Limb (tissue), 2 donors: ENCODE results near the gene OR9A4.
"Not testable (repeated sequence)": the region's sequence is repeated elsewhere in the genome, so short reads cannot be mapped to it uniquely, and the experiment has no call there.

Experiments used
- DNase-seq, 2 donors: peaks; one replicate each; pipeline ENCODE4 v3.0.0-alpha.2; 2016; ENCODE audit errors: extremely low spot score in 2 of 2

OR9A4 gene, protein sequence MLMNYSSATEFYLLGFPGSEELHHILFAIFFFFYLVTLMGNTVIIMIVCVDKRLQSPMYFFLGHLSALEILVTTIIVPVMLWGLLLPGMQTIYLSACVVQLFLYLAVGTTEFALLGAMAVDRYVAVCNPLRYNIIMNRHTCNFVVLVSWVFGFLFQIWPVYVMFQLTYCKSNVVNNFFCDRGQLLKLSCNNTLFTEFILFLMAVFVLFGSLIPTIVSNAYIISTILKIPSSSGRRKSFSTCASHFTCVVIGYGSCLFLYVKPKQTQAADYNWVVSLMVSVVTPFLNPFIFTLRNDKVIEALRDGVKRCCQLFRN

DNA sequence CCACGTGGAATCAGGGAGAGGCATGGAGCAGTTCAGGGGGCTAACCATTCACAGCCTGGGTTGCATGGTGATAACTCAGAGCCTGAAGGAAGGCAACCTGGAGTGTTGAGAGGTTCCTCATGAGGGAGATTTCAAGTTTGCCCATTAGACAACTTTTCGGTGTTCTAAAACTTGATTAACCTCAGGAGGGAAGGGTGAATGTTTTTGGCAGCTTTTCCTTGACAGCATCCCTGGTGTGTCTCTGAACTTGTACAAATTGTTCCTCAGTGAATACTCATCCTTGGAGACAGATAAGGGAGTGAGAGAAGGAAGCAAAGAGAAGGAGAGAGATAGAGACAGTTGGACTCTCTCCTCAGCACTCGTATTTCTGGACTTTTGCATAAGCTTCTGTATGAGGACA is at the start of gene OR9A4:
OR9A4 (plus strand) TSS at position 301 of the 400 bp plus-strand sequence. CDS start 2,477 bp downstream, outside the sequence.
- no peak for DNase-seq

DNA sequence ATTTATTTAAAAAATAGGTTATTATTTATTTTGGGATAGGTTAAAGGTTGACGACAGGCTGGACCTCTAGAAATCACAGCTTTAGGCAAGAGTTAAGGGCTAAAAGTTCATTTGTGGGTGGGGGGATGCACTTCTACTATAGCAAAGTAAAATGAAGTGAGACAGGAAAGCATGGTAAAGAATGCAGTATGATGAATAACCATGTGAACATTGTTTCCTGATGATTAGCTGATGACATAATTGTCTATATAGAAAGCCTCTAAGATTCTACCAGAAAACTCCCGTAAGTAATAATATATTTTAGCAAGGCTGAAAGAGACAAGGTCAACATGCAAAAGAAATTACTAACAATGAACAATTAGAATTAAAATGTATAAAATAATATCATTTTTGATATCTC is 49.2 kb upstream of the OR9A4 start:
- no peak for DNase-seq

DNA sequence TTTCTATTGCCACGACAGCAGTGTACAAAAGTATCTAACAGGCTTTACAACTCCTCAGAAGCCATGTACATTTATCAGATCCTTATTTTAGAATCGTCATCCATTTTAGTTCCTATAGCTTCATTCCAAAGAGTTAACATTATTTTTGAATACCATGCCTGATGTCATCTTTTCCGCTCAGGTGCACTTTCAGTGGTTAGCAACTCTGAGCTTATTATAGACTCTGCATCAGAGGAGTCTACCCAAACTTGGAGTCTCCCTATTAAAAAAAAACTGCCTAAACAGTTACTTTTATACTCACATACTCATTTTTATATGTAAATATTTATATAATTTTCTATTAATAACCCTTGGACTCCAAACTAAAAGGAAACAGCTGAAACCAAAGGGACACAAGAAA is 43.3 kb upstream of the OR9A4 start:
- no peak for DNase-seq

DNA sequence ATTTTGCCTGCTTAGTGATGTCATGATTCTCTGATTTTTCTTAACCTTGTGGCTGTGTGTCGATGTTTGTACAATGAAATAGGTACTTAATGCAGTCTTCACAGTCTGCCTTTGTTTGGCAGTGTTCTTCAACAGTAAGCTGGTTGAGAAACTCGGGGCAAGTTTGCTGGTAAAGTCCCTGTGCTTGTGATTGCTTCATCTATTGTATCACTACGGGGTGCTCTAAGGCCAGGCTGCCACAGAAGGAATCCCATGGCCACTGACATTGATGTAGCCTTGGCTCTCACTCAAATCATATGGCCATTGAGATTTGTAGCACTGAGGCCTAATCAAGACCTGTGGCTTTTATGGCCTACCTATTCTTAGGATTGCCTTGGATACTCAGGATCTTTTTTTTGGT is 41.4 kb upstream of the OR9A4 start:
- no peak for DNase-seq

DNA sequence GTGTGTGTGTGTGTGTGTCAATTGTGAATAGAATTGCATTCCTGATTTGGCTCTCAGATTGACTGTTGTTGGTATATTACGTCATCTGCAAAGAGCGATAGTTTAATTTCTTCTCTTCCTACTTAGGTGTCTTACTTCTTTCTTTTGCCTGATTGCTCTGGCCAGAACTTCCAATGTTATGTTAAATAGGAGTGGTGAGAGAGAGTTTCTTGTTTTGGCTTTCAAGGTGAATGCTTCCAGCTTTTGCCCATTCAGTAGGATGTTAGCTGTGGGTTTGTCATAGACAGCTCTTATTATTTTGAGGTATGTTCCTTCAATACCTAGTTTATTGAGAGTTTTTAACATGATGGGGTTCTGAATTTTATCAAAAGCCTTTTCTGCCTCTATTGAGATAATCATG is 40.7 kb upstream of the OR9A4 start:
- no peak for DNase-seq

DNA sequence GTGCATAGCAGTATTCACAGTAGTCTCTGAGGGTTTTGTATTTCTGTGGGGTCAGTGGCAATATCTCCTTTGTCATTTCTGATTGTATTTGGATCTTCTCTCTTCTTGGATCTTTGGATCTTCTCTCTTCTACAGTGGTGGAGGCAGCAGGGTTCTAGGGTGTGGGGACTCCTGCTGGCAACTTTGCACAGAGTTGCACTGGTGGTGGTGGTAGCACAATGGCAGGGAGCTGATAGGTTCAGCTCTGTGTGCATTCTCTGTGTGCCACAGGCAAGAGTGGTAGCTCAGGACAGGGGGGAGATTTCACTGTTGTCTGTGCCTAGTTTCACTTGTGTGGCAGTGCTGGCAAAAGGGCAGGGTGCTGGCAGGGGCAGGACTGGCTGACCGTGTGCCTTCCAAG is 39.8 kb upstream of the OR9A4 start:
- DNase-seq = no peak

DNA sequence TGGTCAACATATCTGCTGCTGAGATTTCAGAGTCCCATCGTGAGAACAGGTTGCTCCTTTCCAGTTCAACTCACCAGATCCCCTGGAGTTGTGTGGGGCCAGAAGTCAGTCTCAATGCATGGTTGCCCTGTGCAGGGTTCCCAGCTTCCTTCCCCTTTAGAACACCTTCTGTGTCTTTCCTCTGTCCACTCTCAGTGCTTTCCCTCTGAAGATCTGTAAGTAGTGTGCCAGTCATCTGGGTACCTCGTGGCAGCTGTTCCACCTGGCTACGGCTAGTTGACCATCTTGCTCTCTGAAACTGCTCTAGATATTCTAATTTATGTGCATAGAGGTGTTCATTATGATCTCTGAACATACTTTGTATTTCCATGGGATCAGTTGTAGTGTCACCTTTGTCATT is 38.8 kb upstream of the OR9A4 start:
- no peak for DNase-seq

DNA sequence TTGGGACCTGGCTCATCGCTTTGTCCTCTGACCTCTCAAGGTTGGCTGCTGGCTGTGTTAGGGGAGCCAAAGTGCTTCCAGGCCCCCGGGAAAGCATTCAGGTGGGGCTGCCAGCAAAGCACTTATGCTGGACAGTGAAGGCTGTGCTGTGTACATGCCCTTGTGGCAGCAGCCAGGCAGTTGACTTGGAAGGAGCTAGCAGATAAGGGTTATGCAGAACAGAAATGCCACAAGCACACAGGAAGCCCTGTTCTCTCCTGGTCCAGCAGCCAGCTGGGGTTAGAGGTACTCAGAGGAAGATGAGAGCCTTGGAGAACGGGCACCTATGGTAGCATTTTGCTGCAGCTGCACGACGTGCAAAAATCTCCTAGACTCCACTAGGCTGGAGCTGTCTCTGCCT is 35.2 kb upstream of the OR9A4 start:
- no peak for DNase-seq

DNA sequence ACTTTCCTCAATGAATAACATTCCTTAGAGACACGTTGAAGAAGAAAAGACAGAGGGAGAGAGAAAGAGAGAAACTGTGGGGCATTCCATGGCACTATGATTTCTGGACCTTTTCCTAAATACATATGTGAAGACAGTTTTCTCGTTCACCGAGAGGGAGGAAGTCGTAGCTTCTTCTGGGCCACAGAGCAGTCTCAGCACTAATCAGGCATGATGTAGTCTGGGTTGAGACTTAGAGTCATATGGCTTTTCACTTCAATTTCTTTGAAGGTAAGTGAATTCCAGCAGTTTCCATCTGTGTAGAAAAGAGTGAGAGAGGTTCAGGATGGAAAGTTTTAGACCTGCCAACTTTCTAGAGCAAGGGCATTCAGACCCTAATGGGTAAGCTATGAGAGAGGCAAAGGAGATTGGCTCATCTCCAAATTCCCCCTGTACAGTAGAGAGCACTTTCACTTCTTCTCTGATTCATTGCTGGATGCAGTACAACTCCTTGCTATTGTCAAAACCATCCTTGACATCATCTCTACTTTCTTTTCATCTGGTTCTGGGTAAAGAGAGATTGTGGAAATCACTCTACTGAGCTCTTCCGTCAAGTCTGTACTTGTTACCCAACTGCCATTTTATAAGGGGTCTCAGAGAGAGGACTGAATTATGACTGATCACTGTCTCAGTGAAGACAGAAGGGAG is 31.5 kb upstream of the OR9A4 start:
- DNase-seq = no peak

DNA sequence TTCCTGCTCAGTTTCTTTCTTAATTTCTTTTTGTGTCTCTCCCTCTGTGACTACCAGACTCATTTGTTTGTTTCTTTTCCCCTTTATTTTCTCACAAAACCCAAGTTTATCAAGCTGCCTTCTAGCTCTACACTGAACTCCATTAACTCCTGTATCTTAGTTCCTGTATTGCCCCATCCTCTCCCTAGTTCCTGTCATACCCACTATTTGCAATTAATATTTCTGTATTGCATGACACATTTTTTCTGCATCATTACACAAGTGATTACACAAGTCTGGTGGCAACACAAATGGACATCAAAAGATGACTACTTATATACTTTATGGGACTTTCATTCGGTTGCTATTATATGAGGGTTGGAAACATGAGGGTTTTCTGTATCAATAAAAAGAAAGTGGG is 26.9 kb upstream of the OR9A4 start:
- no peak for DNase-seq

DNA sequence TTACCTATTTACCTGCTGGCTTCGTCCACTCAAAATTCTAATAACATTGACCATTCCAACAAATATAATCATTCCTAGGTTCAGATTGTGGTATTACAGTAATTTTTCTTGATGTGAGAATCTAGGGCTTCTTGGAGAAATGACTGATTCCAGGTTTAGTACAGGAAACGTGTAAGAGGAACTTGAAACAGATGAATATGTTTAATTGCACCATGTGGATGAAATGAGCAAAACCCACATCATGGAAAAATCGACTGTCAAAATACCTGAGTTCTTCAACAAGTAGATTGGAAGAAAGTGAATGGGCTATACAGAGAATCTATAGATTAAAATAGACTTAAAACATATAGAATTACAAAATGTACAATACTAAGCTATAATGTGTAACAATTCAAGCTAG is 24.9 kb upstream of the OR9A4 start:
- DNase-seq = no peak

DNA sequence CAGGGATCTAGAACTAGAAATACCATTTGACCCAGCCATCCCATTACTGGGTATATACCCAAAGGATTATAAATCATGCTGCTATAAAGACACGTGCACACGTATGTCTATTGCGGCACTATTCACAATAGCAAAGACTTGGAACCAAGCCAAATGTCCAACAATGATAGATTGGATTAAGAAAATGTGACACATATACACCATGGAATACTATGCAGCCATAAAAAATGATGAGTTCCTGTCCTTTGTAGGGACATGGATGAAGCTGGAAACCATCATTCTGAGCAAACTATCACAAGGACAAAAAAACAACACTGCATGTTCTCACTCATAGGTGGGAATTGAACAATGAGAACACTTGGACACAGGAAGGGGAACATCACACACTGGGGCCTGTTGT is 16.8 kb upstream of the OR9A4 start:
- DNase-seq = not testable (repeated sequence)

DNA sequence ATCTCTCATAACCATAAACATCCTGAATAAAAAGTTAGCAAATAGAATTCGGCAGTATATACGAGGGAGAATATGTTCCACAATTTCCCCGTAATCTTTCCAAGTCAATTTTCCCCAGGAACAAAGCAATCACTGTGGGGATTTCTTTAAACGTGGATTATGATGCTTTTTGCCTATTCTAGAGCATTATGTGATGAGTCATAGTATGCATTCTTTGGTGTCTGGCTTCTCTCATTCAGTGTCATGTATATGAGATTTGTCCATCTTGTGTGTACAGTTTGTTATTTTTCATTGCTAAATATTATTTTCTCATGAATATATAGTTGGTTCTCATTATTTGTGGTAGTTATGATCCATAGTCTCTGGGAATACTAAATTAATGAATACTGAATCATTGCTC is 9.9 kb upstream of the OR9A4 start:
- no peak for DNase-seq

DNA sequence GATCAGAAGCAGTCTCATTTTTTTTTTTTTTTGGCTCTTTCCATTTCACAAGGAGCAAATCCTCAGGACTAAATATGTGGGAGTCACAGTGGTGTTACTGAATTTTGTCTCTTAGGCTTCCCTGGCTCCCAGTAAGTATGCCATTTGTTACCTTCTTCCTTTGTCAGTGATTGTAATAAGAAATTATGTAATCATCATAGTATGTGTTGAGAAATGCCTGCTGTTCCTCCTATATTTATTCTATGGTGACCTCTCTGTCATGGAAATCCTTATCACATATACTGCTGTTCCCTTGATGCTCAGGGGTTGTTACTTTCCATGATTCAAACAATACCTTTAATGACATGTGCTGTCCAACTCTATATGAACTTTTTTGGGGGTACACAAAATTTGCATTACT is 4.8 kb upstream of the OR9A4 start:
- no peak for DNase-seq

DNA sequence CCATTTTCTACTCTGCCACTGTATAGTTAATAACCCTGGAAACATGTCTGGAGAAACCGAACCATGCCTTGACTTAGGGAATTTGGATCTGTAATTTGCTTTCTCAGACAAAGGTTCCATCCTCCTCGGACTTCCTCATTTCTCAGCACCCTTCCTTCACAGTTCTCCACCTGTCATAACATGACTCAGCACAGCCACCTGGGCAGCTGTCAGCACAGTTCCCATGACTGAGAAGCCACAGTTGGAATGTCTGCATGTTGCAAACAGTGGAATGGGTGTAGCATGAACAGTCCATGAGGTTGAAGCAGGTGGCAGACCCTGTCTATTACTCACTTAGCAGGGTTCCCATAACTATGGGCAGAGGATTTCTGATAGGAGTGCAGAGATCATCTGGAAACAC is 634 bp upstream of the OR9A4 start:
- no peak for DNase-seq

DNA sequence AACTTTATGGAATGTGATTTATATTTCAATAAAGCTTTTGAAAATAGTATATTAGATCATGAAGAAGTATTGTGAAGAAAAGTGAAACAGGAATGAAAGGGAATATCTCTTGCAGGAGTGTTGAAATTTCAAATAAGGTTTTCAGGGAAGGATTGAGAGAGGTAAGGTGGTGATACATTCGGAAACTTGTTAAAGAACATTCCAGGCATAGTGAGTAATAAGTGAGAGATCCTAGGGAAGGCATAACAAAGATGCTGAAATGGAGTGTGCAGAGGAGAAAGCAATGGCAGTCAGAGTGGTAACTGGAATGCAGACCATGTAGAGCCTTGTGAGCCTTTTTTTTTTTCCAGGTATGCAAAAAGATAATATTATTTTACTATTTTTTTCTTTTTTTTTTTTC is 4.1 kb downstream of the OR9A4 start:
- DNase-seq = no peak

DNA sequence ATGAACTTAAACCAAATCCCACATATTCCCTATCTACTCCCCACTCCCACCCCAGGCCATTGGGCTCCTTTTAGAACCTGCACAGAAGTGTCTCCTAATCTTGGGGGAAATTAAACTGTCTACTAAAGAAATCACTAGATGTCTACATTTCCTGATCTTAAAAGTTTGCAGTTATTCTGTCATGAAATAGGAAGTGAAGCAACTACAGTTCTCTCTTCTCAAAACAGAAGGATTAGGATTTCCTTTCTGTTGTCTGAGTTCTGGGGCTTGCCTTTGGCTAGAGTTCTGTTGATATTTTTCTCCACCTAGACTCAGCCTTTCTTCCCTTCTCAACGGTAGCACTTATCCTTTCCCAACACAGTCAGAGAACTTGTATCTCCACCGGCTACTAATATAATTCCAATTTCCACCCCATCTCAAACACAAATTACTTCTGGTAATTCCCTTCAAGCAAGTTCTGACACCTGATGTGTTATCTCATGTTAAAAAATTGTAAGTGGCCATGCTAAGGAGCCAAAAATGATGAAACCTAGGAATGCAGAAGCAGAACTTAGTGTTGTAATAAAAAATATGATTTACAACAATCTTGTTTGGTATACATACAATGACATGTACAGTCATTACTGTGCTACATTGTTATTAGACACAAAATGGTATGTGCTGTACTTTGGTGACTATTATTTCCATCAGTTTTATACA is 12.1 kb downstream of the OR9A4 start:
- no peak for DNase-seq

DNA sequence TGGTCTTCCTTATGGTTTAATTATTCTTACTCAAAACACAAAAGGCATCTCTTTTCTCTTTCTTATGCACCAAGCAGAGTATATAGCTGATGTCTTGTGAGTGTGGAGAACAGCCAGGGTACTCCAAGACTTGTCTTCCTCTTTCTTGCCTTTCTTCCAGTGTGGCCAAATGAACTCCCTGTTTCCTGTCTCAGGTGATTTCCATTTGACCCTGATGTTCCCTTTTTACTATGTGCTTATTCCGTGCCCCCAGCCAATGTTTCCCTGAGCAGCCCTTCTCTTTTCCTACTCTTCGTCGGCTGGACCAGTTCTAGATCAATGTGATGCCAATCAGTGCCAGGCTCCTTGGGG is 12.6 kb downstream of the OR9A4 start:
- DNase-seq = no peak

DNA sequence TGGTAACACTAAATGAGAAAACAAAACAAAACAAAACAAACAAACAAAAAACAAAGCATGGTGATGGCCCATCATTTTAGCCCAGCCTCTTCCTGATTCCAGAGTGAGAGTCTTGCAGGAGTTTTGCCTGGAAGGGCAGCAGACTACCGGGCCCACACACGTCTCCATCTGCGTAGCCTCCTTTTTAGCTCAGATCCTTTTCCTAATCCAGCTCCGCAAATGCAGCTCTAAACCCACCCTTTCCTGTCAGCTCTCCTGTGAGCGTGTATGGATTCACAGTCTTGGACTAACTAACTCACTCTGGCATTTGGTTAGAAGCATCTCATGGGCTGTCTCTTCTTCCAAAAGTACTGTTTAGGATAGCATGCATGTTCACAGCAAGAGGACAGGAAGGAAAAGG is 14.0 kb downstream of the OR9A4 start:
- DNase-seq = no peak

DNA sequence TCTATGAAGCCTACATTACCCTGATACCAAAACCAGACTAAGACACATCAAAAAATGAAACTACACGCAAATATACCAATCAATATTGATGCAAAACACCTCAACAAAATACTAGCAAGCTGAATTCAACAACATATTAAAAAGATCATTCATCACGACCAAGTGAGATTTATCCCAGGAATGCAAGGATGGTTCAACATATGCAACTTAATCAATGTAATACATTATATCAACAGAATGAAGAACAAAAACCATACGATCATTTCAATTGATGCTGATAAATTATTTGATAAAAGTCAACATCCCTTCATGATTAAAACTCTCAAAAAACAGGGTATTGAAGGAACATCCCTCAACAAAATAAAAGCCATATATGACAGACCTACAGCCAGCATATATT is 24.9 kb downstream of the OR9A4 start:
- DNase-seq = no peak

DNA sequence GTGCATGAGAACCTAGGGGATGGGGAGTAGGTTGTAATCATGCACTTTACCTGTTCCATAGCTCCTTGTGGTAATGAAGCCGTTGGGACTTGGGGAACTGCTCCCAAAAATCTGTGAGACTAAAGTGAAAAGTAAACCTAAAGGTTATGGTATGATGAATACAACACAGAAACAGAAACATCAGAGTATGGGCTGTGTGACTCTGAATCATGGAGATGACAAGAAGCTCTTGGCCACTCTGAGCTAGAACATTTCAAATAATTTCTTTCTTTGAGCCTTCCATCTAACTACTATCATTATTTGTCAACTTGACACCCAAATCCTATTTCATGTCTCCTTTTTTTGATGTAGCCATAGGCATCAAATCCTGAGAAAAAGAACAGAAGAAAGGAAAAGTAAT is 27.6 kb downstream of the OR9A4 start:
- no peak for DNase-seq

DNA sequence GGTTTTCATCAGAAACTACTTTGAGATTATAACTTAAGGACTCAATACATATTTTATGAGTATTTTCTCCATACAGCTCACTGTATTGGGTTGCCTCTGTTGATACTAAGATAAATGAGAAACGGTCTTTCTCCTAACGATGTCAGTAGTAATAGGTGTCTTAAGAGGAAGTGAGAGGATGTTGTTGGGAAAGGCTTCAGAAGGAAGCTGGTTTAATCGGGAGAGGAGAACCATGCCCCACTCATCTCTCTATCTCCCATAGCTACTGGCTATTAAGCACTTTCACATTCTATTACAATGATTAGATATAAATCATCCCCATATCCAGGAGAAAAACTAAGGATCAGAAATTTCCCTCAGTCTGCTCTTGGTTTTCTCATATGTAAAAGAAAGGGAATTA is 28.6 kb downstream of the OR9A4 start:
- no peak for DNase-seq

DNA sequence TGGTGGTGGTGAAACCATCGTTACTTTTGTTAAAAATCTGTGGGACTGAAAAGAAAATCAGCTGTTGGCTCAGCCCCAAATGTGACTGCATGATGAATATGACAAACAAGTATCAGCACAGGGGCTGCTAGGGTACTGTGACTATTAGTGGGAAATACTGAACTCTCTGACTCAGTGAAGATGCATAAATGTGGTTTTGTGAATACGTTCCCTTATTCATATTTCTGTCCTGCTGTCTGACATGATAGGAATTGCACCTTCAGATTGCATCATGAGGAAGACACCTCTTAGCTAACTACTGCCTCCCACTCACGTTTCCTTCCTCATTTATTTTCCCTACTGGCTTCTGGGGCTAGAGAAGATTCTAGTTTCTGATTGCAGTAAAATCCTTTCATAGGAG is 29.2 kb downstream of the OR9A4 start:
- DNase-seq = no peak
